ENCODE measurements around the gene ZNF474.
A peak's percentile ranks its signal among the peaks of the same experiment; 100 is the strongest.

ZNF474 gene

GRCh38 chr5:122120493-122120892 lies 8.9 kb upstream of the ZNF474 start:
- TF ChIP-seq CTCF (conservative IDR thresholded peaks at IDR 0.05): no peak
- TF ChIP-seq ZFX (IDR thresholded peaks at IDR 0.05): no peak
- no peak overlapping the region for H3K27ac ChIP-seq

- no peak overlapping the region for H3K27ac ChIP-seq
- TF ChIP-seq ZFX (IDR thresholded peaks at IDR 0.05) (no peak), CTCF (conservative IDR thresholded peaks at IDR 0.05) (no peak)
Observed at GRCh38 chr5:122120957-122121356, 8.4 kb upstream of the ZNF474 start.

DNA sequence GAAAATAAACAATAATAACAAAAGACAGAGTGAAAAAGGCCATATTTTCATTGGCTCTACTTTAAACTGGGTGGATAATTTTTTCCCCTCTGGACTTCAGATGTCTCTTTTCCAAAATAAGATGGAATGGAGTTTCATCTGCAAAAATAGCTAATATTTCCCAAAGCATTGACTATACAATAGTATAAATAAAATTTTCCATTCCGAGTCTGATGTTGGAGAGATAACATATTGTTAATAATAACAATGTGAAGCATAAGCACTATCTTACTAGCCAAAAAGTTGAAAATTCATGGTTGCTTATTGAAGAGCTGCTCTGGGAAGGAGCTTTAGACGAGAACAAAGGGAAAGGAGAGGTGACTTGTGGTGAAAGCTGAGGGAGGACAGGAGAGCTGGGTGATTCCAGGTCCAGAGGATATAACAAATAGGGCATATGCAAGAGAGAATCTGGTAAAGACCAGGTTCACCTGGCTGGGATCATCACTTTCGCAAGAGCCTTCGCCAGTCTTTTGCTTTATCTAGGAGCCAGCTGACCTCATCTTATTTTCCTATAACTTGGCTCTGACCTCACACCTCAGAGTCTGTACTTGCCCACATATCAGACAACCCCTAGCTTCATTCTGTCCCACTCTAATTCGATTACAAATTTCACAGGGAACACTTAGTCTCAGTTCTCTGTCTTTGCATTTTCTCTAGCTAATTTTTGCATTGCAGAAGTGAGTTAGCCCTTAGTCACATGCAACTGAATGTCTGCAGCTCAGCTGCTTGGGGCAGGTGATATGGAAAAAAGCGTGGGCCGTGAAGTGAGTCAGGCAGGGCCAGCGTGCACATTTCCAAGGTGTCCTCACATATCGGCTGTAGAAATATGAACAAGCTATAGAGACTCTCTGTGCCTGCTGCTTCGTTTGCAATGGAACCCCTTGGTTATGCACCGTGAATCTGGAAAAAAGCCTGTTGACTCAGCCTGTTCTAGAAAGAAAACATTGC lies 7.6 kb upstream of the ZNF474 start:
- no peak for TF ChIP-seq CTCF (conservative IDR thresholded peaks at IDR 0.05)
- TF ChIP-seq ZFX (IDR thresholded peaks at IDR 0.05): no peak
- H3K27ac ChIP-seq: no peak overlapping the region

- no peak overlapping the region for H3K27ac ChIP-seq
Observed at GRCh38 chr5:122124766-122125165, 4.6 kb upstream of the ZNF474 start.

DNA sequence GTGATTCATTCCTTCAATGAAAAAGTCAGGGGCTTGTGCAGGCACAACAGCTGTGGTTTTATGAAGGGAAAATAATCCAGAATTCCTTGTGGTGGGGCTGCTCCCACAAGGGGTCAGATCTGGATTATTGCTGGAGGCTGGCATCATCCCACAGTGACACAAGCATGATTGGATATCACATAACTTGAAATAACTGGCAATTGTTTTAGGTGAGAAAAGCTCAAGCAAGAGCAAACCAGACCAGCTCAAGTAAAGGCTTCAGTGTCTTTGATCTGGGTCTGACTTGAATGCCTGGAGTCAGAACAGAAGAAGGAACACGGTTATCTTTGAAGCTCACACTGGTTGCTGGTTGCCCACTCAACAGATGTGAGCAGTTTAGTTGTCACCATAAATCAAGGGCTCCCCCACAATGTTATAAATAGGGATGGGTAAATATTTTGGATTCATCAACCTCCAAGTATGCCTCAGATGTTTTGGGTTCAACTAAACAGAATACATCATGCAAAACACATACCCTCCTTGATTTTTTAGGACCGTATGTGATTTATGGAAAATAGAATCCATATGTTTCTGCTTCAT lies 3.1 kb upstream of the ZNF474 start:
- peak overlapping the region; percentile 44; the same call in 1 of the 2 replicates for H3K27ac ChIP-seq
- no peak for TF ChIP-seq ZFX (IDR thresholded peaks at IDR 0.05)
- no peak for TF ChIP-seq CTCF (conservative IDR thresholded peaks at IDR 0.05)

More at GRCh38 chr5:122124766-122125165, 4.6 kb upstream of the ZNF474 start:
- TF ChIP-seq ZFX (IDR thresholded peaks at IDR 0.05): no peak
- TF ChIP-seq CTCF (conservative IDR thresholded peaks at IDR 0.05): no peak

DNA sequence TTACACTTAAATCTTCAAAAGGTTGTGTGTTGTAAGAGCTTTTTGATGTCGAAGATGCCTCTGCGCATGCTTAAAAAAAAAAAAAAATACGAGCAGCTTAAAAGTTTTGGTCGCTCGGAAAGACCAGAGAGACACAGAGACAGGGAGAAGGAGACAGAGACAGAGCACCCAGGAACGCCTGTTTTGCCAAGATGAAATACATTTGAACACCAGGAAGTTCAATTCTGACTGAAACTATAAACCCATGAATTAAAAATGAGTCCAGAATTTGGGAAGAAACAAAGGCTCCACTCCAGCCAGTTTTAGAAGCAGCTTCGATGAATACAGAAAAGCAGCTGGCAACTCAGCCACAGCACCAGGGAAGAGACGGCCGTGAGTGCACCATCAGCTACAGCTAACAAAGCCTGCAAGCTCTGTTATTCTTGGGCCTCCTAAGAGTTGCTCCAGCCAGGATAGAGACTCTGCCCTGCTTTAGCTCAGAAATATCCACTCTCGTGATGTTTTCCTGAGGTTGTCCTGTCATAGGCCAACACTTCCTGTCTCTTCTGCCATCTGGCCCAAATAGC lies 2.5 kb upstream of the ZNF474 start:
- H3K27ac ChIP-seq: no peak overlapping the region; the same call in 1 of the 2 replicates
- TF ChIP-seq ZFX (IDR thresholded peaks at IDR 0.05): no peak
- no peak for TF ChIP-seq CTCF (conservative IDR thresholded peaks at IDR 0.05)

GRCh38 chr5:122130152-122130551 lies 806 bp downstream of the ZNF474 start:
- TF ChIP-seq CTCF (conservative IDR thresholded peaks at IDR 0.05) (no peak), ZFX (IDR thresholded peaks at IDR 0.05) (no peak)
- no peak overlapping the region for H3K27ac ChIP-seq

All from C4-2B (cell line).